Gastroesophageal sphincter (tissue), 3 donors: ENCODE data around the gene ARHGAP19.

ENCODE experiments used
- CTCF ChIP-seq, 4 experiments: fragments of 200-600 bp in 2 of 4; fragments of 450-650 bp in 2 of 4; sonication (generic) in 1 of 4; IDR thresholded peaks; one replicate each; pipeline ENCODE4 v1.5.1; 2017 to 2019; ENCODE audit warnings: antibody characterized with exemption in 4 of 4, mild to moderate bottlenecking in 2 of 4, moderate library complexity in 2 of 4
- EP300 ChIP-seq: sonication (generic); formaldehyde crosslinking; IDR thresholded peaks from one replicate; pipeline ENCODE4 v1.6.1; 2017; ENCODE audit warnings: antibody characterized with exemption, mild to moderate bottlenecking
- POLR2A ChIP-seq, 2 donors: fragments of 450-650 bp; IDR thresholded peaks; one replicate each; pipeline ENCODE4 v1.6.1; 2017; ENCODE audit warnings: antibody characterized with exemption in 2 of 2, mild to moderate bottlenecking in 2 of 2, moderate library complexity in 1 of 2
- POLR2AphosphoS5 ChIP-seq: sonication (generic); formaldehyde crosslinking; IDR thresholded peaks from one replicate; pipeline ENCODE4 v1.6.1; 2017; ENCODE audit warnings: antibody characterized with exemption

- TF ChIP-seq CTCF (IDR thresholded peaks at IDR 0.05) (no peak), POLR2A (IDR thresholded peaks at IDR 0.05) (no peak), EP300 (no peak), POLR2AphosphoS5 (no peak)
These were observed 112.1 kb downstream of the ARHGAP19 start for GRCh38 chr10:97180363-97180755.
